SU-DHL-6 (cell line): Measurements from ENCODE around the gene THSD7B.

Source experiments
- CTCF ChIP-seq: fragments of 200-600 bp; sonication (generic); IDR thresholded peaks from one replicate; pipeline ENCODE4 v1.5.1; 2017; ENCODE audit warnings: antibody characterized with exemption, mild to moderate bottlenecking, low read length, moderate library complexity; ENCODE audit not compliant: insufficient read depth, poor library complexity, severe bottlenecking
- EZH2phosphoT487 ChIP-seq: fragments of 200-600 bp; sonication (generic), shearing (Covaris generic); conservative IDR thresholded peaks from 2 replicates; pipeline ENCODE4 v1.6.1; 2018; ENCODE audit warnings: mild to moderate bottlenecking, antibody characterized with exemption, low read length, moderate library complexity, mixed read lengths

DNA sequence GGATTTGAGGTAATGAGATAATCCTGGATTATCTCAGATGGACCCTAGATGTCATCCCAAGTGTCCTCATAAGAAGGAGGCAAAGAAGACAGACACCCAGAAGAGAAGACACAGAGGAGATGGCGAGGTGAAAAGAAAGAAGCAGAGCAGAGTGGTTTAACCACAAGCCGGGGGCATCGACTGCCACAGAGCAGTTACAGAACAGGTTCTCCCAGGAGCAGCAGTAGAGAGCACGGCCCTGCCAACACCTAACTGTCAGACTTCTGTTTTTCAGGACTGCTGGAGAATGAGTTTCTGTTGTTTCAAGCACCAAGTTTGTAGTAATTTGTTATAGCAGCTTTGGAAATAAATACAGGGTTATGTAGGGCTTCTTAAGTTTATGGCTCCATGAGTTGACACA, 437.0 kb downstream of the THSD7B start:
- TF ChIP-seq CTCF (no peak), EZH2phosphoT487 (no peak)
